HG03060 (cell line): ENCODE measurements around the gene CAB39L.
"Not testable (repeated sequence)": the region's sequence is repeated elsewhere in the genome, so short reads cannot be mapped to it uniquely, and the experiment has no call there.

Experiments used
- ATAC-seq: cut with Tn5 transposase; IDR thresholded peaks from one replicate; pipeline ENCODE4 v1.9.1; 2021; ENCODE audit warnings: low read depth, moderate number of reproducible peaks; ENCODE audit not compliant: unreplicated experiment

Gene CAB39L

GRCh38 chr13:49297338-49297737 is 146.5 kb downstream of the CAB39L start:
- ATAC-seq: no peak

DNA sequence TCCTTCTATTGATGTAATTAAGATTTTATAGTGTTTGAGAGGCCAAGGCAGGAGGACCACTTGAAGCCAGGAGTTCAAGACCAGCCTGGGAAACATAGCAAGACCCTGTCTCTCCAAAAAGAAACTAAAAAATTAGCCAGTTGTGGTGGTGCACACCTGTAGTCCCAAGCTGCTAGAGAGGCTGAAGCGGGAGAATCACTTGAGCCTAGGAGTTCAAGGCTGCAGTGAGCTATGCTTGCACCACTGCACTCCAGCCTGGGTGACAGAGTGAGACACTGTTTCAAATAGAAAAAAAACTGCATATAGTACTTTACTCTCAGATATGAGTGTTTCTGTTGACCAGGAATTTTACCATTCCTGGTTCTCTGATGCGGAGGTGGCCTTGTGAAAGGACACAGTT is 147.2 kb downstream of the CAB39L start:
- ATAC-seq: no peak

DNA sequence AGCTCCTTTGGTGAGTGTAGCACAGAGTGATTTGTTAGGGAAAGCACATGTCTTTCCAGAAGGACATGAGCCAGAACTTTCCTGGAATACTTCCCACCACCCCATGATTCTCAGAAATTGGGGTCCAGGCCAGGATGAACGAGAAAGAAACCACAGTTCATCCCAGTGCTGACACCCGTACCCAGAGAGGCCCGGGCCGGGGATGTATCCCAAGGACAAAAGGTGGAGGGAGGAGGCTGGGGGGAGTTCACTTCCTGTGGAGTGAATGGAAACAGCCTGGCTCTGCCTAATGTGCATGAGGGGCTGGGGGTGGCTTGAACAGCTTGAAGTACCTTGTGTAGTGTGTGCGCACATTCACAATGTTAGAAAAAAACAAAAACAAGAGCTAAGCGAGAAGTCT is 148.6 kb downstream of the CAB39L start:
- no peak for ATAC-seq

DNA sequence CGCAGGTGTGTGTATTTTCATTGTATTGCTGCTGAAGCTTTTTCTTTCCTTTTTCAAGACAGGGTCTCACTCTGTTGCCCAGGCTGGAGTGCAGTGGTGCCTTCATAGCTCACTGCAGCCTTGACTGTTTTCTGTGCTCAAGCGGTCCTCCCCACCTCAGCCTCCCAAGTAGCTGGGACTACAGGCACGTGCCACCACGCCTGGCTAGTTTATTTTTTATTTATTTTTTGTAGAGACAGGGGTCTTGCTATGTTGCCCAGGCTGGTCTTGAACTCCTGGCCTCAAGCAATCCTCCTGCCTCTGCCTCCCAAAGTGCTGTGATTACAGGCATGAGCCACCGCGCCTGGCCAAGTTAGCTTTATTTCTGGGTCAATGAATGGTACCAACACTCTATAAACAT is 149.1 kb downstream of the CAB39L start:
- not testable (repeated sequence) for ATAC-seq

DNA sequence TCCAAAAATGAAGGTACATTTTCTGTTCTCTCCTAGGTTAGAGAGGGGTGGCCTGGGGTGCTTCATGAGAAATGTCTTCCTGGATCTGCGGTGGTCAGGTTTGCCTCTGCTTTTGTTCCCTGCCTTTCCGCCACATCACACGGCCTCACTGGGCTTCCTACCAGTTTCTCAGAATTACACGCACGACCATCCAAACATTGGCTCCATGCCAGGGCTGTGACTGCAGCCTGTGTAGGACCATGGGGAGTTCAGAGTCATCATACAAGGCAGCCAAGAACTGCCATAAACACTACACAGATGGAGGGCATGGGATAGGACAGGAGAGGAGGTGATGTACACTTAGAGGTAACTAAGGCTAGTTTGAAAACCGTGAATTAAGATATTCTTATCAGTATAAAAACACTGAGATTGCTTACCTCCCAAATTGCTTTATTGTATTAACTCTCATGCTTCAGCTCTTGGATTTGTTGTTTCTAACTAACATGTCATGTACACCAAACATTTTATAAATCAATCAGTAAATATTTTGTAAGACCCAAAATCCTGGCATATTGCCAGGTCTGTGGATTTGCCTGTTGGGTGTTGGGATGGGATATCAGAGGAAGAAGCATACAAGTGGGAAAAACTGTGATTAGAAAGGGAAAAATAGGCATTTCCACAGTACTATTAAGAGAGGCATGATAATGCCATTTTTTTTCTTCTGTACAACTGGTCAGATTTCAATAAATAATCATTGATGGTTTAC is 150.9 kb downstream of the CAB39L start:
- no peak for ATAC-seq

- ATAC-seq: no peak
These were observed 155.4 kb downstream of the CAB39L start for GRCh38 chr13:49288458-49288857.

DNA sequence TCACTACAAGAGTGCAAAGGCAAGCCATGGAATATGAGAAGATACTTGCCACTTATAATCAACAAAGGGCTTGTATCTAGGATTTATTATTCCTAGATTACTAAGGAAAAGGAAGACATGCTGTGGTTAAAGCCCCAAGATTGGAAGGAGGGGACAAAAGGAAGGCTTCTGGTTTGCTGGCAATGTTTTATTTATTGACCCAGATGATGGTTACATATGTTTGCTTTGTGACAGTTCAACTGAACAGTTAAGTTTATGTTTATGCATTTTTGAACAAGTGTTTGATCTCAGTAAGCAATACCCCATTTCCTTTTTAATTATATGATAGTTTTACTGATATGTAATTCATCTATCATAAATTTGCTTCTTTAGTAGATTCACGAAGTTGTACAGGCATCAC is 155.9 kb downstream of the CAB39L start:
- no peak for ATAC-seq

- no peak for ATAC-seq
These were observed 164.0 kb downstream of the CAB39L start for GRCh38 chr13:49279885-49280284.

DNA sequence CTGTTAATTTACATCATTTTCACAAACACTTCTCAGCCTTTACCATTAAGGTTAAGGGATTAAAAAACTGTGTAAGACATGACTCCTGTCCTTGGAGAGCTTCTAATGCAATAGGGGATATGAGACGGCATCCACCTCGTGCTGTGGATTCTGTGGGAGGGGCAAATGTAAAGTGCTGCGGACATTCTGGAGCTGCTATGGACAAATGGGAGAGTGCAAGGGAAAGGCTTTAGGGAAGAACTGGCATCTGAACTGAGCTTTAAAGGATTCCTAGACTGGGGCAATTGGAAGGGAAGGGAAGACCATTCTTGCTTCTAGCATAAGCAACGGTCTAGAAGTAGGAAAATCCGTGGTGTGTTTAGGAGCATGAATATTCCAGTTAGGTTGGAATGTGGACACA is 164.8 kb downstream of the CAB39L start:
- no peak for ATAC-seq

GRCh38 chr13:49278211-49278610 is 165.7 kb downstream of the CAB39L start:
- ATAC-seq: no peak

- ATAC-seq: no peak
These were observed 171.6 kb downstream of the CAB39L start for GRCh38 chr13:49272296-49272695.

DNA sequence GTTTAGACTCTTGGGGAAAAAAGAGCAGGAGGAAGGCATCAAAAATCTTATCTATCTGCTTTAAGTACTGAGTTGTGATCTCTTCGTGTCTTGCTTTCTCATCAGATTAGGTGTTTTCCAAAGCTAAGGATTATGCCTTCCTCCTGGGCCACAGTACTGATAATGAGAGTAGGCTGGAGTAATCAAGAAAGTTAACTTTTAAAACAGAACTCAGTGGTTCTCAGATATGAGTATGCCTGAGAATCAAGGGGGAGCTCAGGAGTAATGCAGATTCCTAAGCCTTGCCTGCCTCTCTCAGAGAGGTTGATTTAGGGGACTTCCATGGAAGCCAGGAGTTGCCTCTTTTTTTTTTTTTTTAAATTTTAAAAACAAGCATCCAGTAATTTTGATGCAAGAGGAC is 172.6 kb downstream of the CAB39L start:
- ATAC-seq: no peak

DNA sequence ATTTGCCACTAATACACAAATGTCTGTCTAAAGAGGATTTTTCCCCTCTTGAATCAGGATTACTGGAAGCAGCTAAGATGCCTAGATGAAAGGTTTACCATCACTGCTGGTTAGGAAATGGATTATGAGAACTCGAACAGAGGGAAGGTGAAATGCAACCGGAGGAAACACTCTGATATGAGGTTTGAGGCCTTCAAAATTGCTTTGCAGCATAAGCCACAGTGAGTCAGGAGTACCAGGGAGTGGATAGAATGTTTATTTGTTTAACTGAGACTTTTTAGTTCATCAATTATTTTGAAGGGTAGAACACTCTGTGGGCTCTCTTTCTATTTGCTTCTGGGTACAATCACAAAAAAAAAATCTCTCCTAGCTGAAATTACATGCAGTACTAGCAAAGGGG is 178.0 kb downstream of the CAB39L start:
- ATAC-seq: no peak

- ATAC-seq: no peak
These were observed 181.2 kb downstream of the CAB39L start for GRCh38 chr13:49262634-49263033.

DNA sequence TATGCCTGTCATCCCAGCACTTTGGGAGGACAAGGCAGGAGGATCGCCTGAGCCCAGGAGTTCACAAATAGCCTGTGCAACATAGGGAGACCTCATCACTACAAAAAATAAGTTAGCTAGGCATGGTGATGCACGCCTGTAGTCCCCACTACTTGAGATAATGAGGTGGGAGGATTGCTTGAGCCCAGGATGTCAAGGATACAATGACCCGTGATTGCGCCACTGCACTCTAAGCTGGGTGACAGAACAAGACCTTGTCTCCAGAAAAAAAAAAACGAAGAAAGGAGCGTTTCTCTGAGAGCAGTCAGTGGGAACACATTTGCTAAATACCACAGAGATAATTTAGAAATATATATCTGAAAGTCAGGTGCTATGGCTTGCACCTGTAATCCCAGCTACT is 184.3 kb downstream of the CAB39L start:
- no peak for ATAC-seq
